Left lobe of liver (tissue), 2 donors: ENCODE results near the gene SGIP1. TPM values are rescaled to one million over a fixed set of nuclear protein-coding genes. Genes with fewer than 3 reads are reported as not detected.
"Not testable (repeated sequence)": the region's sequence is repeated elsewhere in the genome, so short reads cannot be mapped to it uniquely, and the experiment has no call there.

Source experiments
- ATAC-seq: fragments of 200-7000 bp; cut with Tn5 transposase; one replicate; pipeline ENCODE4 v1.9.1; 2020; ENCODE audit warnings: mild to moderate bottlenecking, moderate library complexity
- DNase-seq: peaks from one replicate; pipeline ENCODE4 v3.0.0-alpha.2; 2020; ENCODE audit warnings: low spot score
- total RNA-seq: library from RNA; stranded (reverse); gene quantifications from one replicate; pipeline ENCODE4 v1.2.1, GENCODE V29; 2021
- donor health status: DM: no; HTN: no; CAD: no; lungs with moderate emphysema.
- donor health status: DM: no; HTN: yes; CAD: no.

SGIP1 gene
- total RNA-seq, 1 donor from 2014 or later: 0.30 TPM

GRCh38 chr1:66725885-66726665 lies 192.1 kb downstream of the SGIP1 start:
- no peak for DNase-seq
- ATAC-seq: peak; percentile 93

- DNase-seq: no peak
- ATAC-seq: no peak
These were observed 194.1 kb downstream of the SGIP1 start for GRCh38 chr1:66728021-66728420.

GRCh38 chr1:66728716-66729115 lies 194.8 kb downstream of the SGIP1 start:
- not testable (repeated sequence) for ATAC-seq, DNase-seq

GRCh38 chr1:66729119-66729518 lies 195.2 kb downstream of the SGIP1 start:
- no peak for ATAC-seq
- no peak for DNase-seq

GRCh38 chr1:66729523-66729922 lies 195.6 kb downstream of the SGIP1 start:
- DNase-seq (no peak), ATAC-seq (no peak)

GRCh38 chr1:66730462-66730861 lies 196.5 kb downstream of the SGIP1 start:
- no peak for ATAC-seq
- no peak for DNase-seq

GRCh38 chr1:66731170-66731865 lies 197.4 kb downstream of the SGIP1 start:
- DNase-seq: no peak
- ATAC-seq: no peak

- no peak for ATAC-seq
These were observed 198.6 kb downstream of the SGIP1 start for GRCh38 chr1:66732407-66733166.

GRCh38 chr1:66733348-66734017 lies 199.5 kb downstream of the SGIP1 start:
- DNase-seq (no peak), ATAC-seq (no peak)

More at GRCh38 chr1:66732407-66733166, 198.6 kb downstream of the SGIP1 start:
- DNase-seq: no peak

GRCh38 chr1:66734531-66734930 lies 200.6 kb downstream of the SGIP1 start:
- DNase-seq, ATAC-seq: not testable (repeated sequence)

GRCh38 chr1:66737836-66738235 lies 203.9 kb downstream of the SGIP1 start:
- DNase-seq (no peak), ATAC-seq (peak; percentile 89)

- ATAC-seq: peak; percentile 9
These were observed 205.6 kb downstream of the SGIP1 start for GRCh38 chr1:66739401-66740157.

GRCh38 chr1:66745451-66745850 lies 211.5 kb downstream of the SGIP1 start:
- ATAC-seq: no peak
- DNase-seq: no peak

More at GRCh38 chr1:66739401-66740157, 205.6 kb downstream of the SGIP1 start:
- DNase-seq: no peak

- DNase-seq: no peak
- no peak for ATAC-seq
These were observed 213.5 kb downstream of the SGIP1 start for GRCh38 chr1:66747501-66747900.

GRCh38 chr1:66750577-66750976 lies 216.6 kb downstream of the SGIP1 start:
- ATAC-seq (no peak), DNase-seq (no peak)

GRCh38 chr1:66751160-66751559 lies 217.2 kb downstream of the SGIP1 start:
- ATAC-seq: no peak
- DNase-seq: no peak

- DNase-seq (peak; percentile 56), ATAC-seq (peak; percentile 95)
These were observed 218.1 kb downstream of the SGIP1 start, which contains the start of gene DYNLT5 for GRCh38 chr1:66752000-66752592. Gene DYNLT5, plus strand, starts transcription at chr1:66752459. Its CDS starts 2,200 bp downstream, at chr1:66754659.

- ATAC-seq (peak; percentile 62), DNase-seq (no peak)
These were observed 218.9 kb downstream of the SGIP1 start for GRCh38 chr1:66752671-66753371.

GRCh38 chr1:66757722-66758240 lies 223.8 kb downstream of the SGIP1 start:
- no peak for ATAC-seq
- DNase-seq: no peak
